CD14-positive monocyte (primary cell): Measurements from ENCODE around the gene MAML3. TPM values are rescaled to one million over a fixed set of nuclear protein-coding genes. Genes with fewer than 3 reads are reported as not detected.
A peak's percentile ranks its signal among the peaks of the same experiment; 100 is the strongest.

Source experiments
- DNase-seq, 3 donors: peaks; one replicate each; pipeline ENCODE4 v3.0.0-alpha.2; 2011 to 2022
- H2AFZ ChIP-seq: 2 replicates; pipeline ENCODE4 v1.6.0; 2012; ENCODE audit warnings: mild to moderate bottlenecking, low read depth, low read length, inconsistent platforms; ENCODE audit not compliant: insufficient read depth, poor library complexity, severe bottlenecking
- H3K27ac ChIP-seq, 2 donors: 1 replicate in 1 of 2; 2 replicates in 1 of 2; pipeline ENCODE4 v1.5.1; 2012 to 2013; ENCODE audit warnings: low read length in 2 of 2, control low read depth in 1 of 2, inconsistent platforms in 1 of 2, low read depth in 1 of 2, mild to moderate bottlenecking in 1 of 2
- H3K27me3 ChIP-seq, 2 donors: one replicate each; pipeline versions ENCODE4 v1.6.0 to v1.6.1; 2011 to 2013; ENCODE audit warnings: low read length in 2 of 2; ENCODE audit not compliant: control insufficient read depth in 2 of 2, insufficient read depth in 2 of 2
- H3K36me3 ChIP-seq, 2 donors: replicated peaks in 1 of 2; 1 replicate in 1 of 2; 2 replicates in 1 of 2; pipeline versions ENCODE4 v1.5.1 to v1.6.1; 2012 to 2013; ENCODE audit warnings: low read length in 2 of 2, control low read depth in 1 of 2, inconsistent platforms in 1 of 2, mild to moderate bottlenecking in 1 of 2; ENCODE audit not compliant: insufficient read depth in 2 of 2, control insufficient read depth in 1 of 2
- H3K4me1 ChIP-seq, 2 donors: 1 replicate in 1 of 2; 2 replicates in 1 of 2; pipeline versions ENCODE4 v1.5.1 to v1.6.1; 2012 to 2013; ENCODE audit warnings: low read length in 2 of 2, control low read depth in 1 of 2, inconsistent platforms in 1 of 2, mild to moderate bottlenecking in 1 of 2, moderate library complexity in 1 of 2; ENCODE audit not compliant: insufficient read depth in 2 of 2, control insufficient read depth in 1 of 2
- H3K4me2 ChIP-seq: replicated peaks from 2 replicates; pipeline ENCODE3; 2012; ENCODE audit warnings: low read length, moderate library complexity, mild to moderate bottlenecking; ENCODE audit not compliant: poor library complexity, severe bottlenecking; ENCODE audit errors: extremely low read depth
- H3K4me3 ChIP-seq, 3 experiments: fragments of 200-600 bp in 1 of 3; sonication (generic) in 1 of 3; replicated peaks in 1 of 3; 1 replicate in 2 of 3; 2 replicates in 1 of 3; pipeline ENCODE4 v1.5.1; 2011 to 2013; ENCODE audit warnings: low read length in 3 of 3, mild to moderate bottlenecking in 3 of 3, control low read depth in 2 of 3, low read depth in 2 of 3, inconsistent platforms in 1 of 3, moderate library complexity in 1 of 3
- H3K79me2 ChIP-seq: 2 replicates; pipeline ENCODE4 v1.6.0; 2012; ENCODE audit warnings: mild to moderate bottlenecking, control low read depth, inconsistent platforms, low read length, moderate library complexity; ENCODE audit not compliant: insufficient read depth
- H3K9ac ChIP-seq: 2 replicates; pipeline ENCODE4 v1.6.0; 2017; ENCODE audit warnings: low read length, mild to moderate bottlenecking; ENCODE audit not compliant: insufficient read depth, poor library complexity, severe bottlenecking
- H3K9me3 ChIP-seq, 2 donors: replicated peaks in 1 of 2; 1 replicate in 1 of 2; 2 replicates in 1 of 2; pipeline versions ENCODE4 v1.5.1 to v1.6.1; 2012 to 2013; ENCODE audit warnings: low read length in 2 of 2, control low read depth in 1 of 2; ENCODE audit not compliant: control insufficient read depth in 1 of 2, insufficient read depth in 1 of 2
- H4K20me1 ChIP-seq: 2 replicates; pipeline ENCODE4 v1.6.0; 2012; ENCODE audit warnings: mild to moderate bottlenecking, low read length, control low read depth, moderate library complexity; ENCODE audit not compliant: insufficient read depth
- H3K27ac Mint-ChIP-seq, 7 donors: one replicate each; pipeline ENCODE4 v1.8.0; 2020; ENCODE audit warnings: mild to moderate bottlenecking in 7 of 7, mixed read lengths in 7 of 7, moderate library complexity in 6 of 7, inconsistent platforms in 2 of 7
- H3K27me3 Mint-ChIP-seq, 3 donors: one replicate each; pipeline ENCODE4 v1.8.0; 2021 to 2022; ENCODE audit warnings: low read depth in 3 of 3, mild to moderate bottlenecking in 3 of 3, mixed read lengths in 3 of 3, moderate library complexity in 3 of 3, inconsistent platforms in 1 of 3
- H3K36me3 Mint-ChIP-seq, 2 donors: one replicate each; pipeline ENCODE4 v1.8.0; 2020; ENCODE audit warnings: mixed read lengths in 2 of 2, inconsistent platforms in 1 of 2, mild to moderate bottlenecking in 1 of 2
- H3K4me1 Mint-ChIP-seq: one replicate; pipeline ENCODE4 v1.8.0; 2020; ENCODE audit warnings: mild to moderate bottlenecking, mixed read lengths
- H3K4me3 Mint-ChIP-seq, 2 donors: one replicate each; pipeline ENCODE4 v1.8.0; 2020; ENCODE audit warnings: mild to moderate bottlenecking in 2 of 2, mixed read lengths in 2 of 2, moderate library complexity in 1 of 2
- H3K9me3 Mint-ChIP-seq, 7 donors: one replicate each; pipeline ENCODE4 v1.8.0; 2020 to 2022; ENCODE audit warnings: mixed read lengths in 7 of 7, mild to moderate bottlenecking in 6 of 7, moderate library complexity in 6 of 7, inconsistent platforms in 2 of 7
- CTCF ChIP-seq: fragments of 200-600 bp; IDR thresholded peaks from one replicate; pipeline ENCODE4 v1.8.0; 2022; ENCODE audit warnings: antibody characterized with exemption, mild to moderate bottlenecking
- WGBS: methylation state at CpG from one replicate; pipeline ENCODE4 v1.1.5; 2013; ENCODE audit warnings: missing lambda C conversion rate; ENCODE audit not compliant: insufficient coverage; 5-methylcytosine and 5-hydroxymethylcytosine counted together
- intact Hi-C, 2 donors: fragments of 100-400 bp; cut with micrococcal nuclease; formaldehyde crosslinking; loops; one replicate each; pipeline versions ENCODE4 v1.15.0 to v1.15.1; 2023
- polyA plus RNA-seq, 3 donors: library from polyadenylated mRNA; depleted of rRNA in 1 of 3; unstranded in 2 of 3; stranded (reverse) in 1 of 3; fragments of 300-500 nt in 2 of 3; fragments of >200 nt in 1 of 3; fragmentation: Illumina TruSeq in 2 of 3; gene quantifications; 1 replicate in 2 of 3; 2 replicates in 1 of 3; pipeline ENCODE4 v1.2.3, GENCODE V29; 2012 to 2021

The MAML3 gene
- polyA plus RNA-seq, 3 donors: 1.5 to 6.5 (median 2.3) TPM

- Histone ChIP-seq H3K79me2 (no peaks in the 10 kb centered on the region), H3K27me3 (no peaks in the 10 kb centered on the region), H3K9me3 (no peaks in the 10 kb centered on the region), H3K4me1 (no peaks in the 10 kb centered on the region), H4K20me1 (peaks cover 24% of the 10 kb centered on the region), H3K27ac (no peak overlapping the region), H3K4me2 (no peak overlapping the region), H3K36me3 (no peaks in the 10 kb centered on the region), H3K9ac (no peak overlapping the region), H2AFZ (no peak overlapping the region), H3K4me3 (no peak overlapping the region)
- intact Hi-C loops: no loop called here
- Mint-ChIP-seq H3K36me3 (peaks cover 0 to 4% of the 10 kb centered on the region in 2 donors), H3K4me1 (peaks cover 9% of the 10 kb centered on the region), H3K27ac (peak overlapping the region in 1 of 7 donors; percentile 18), H3K9me3 (peaks cover 0 to 1% (median 0%) of the 10 kb centered on the region in 7 donors), H3K4me3 (no peak overlapping the region), H3K27me3 (peaks cover 0 to 2% (median 0%) of the 10 kb centered on the region in 3 donors)
- DNase-seq: no peak
- 82% methylated on average over 2 of the region's 6 CpGs for WGBS
- TF ChIP-seq CTCF: no peak
Observed at GRCh38 chr4:139801895-139802294, 352.1 kb downstream of the MAML3 start.

GRCh38 chr4:139800082-139800481, 353.9 kb downstream of the MAML3 start:
- Mint-ChIP-seq H3K4me1 (peaks cover 13% of the 10 kb centered on the region), H3K4me3 (no peak overlapping the region), H3K27ac (no peak overlapping the region), H3K27me3 (peaks cover 0 to 2% (median 0%) of the 10 kb centered on the region in 3 donors), H3K9me3 (peaks cover 0 to 1% (median 0%) of the 10 kb centered on the region in 7 donors), H3K36me3 (peaks cover 0 to 2% of the 10 kb centered on the region in 2 donors)
- no peaks in the 10 kb centered on the region for H3K9me3 ChIP-seq
- no peaks in the 10 kb centered on the region for H3K27me3 ChIP-seq
- peaks cover 24% of the 10 kb centered on the region for H4K20me1 ChIP-seq
- H3K27ac ChIP-seq: no peak overlapping the region
- no peak overlapping the region for H2AFZ ChIP-seq
- 78% methylated on average over 1 of the region's 4 CpGs for WGBS
- no peak overlapping the region for H3K9ac ChIP-seq
- H3K36me3 ChIP-seq: no peaks in the 10 kb centered on the region
- H3K4me2 ChIP-seq: no peak overlapping the region
- H3K4me3 ChIP-seq: no peak overlapping the region
- no peaks in the 10 kb centered on the region for H3K4me1 ChIP-seq
- intact Hi-C loops: no loop called here
- TF ChIP-seq CTCF: no peak
- DNase-seq: no peak
- no peaks in the 10 kb centered on the region for H3K79me2 ChIP-seq
